ACHN (cell line): ENCODE data around the gene LAMTOR4.
A peak's percentile ranks its signal among the peaks of the same experiment; 100 is the strongest.

ENCODE experiments used
- DNase-seq: peaks from one replicate; pipeline ENCODE4 v3.0.0-alpha.2; 2015
- in situ Hi-C: cut with HindIII; loops from 2 replicates; pipeline ENCODE4 v1.10.0; 2017; ENCODE audit warnings: low sequenced_read_pairs, low pct_ligation_motif_present, low pct_unique_long_range_greater_than_20kb

LAMTOR4 gene

DNA sequence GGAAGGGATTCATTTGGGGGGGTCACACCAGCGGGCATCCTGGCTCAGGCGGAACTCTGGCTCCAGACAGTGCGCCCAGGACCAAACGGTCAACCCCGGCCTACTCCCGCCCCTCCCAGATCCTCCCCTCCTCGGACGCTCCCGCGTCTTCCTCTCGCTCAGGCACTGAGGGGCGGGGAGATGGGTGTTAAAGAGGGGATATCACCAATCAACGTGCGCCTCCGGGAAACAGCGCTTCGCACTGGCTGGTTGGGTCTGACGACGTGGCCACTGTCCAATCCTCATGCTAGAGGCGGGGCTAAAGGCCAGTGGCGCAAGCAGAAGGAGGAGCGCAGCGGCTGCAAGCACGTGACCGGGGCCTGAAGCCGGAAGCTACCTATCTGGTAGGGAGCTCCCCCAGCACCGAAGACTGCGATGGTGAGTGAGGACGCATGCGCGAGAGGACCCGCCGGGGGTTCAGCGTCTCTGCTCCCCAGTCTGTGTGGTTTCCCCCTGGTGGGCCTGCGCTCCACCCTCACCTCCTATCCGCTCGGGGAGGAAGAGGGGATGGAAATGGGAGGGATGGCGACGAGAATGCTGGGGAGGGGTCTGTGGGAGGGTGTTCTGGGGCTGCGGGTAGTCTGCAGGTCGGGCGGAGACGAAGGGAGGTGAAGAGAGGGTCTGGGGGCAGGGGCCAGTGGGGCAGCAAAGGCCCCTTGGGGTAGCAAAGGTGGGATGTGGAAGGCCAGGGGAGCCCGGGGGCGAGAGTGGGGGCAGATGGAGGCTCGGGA is at the start of gene LAMTOR4:
TSS of gene LAMTOR4 (plus strand) at position 360 of the 770 bp plus-strand sequence. CDS start at position 415, 55 bp downstream.
- DNase-seq, result peak; percentile 100
- in situ Hi-C loops, result no loop called here

DNA sequence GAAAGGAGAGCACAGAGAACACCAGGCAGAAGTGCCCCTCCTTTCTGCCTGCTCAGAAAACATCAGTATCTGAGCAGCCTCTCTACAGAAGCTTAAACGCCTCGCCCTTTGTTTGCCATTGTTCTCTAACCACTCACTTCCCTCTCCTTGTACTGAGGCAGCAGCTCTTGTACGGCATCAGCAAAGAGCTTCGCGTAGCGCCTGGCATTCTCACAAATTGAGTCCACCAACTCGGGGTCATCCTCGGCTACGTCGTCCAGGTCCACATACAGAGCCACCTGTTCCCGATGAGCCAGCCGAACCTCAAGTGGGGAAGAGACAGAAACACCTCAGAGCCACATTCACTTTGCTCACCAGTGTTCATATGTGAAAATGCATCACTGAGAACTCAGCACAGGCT is 49.3 kb upstream of the LAMTOR4 start:
- no peak for DNase-seq
- in situ Hi-C loops, result no loop called here

DNA sequence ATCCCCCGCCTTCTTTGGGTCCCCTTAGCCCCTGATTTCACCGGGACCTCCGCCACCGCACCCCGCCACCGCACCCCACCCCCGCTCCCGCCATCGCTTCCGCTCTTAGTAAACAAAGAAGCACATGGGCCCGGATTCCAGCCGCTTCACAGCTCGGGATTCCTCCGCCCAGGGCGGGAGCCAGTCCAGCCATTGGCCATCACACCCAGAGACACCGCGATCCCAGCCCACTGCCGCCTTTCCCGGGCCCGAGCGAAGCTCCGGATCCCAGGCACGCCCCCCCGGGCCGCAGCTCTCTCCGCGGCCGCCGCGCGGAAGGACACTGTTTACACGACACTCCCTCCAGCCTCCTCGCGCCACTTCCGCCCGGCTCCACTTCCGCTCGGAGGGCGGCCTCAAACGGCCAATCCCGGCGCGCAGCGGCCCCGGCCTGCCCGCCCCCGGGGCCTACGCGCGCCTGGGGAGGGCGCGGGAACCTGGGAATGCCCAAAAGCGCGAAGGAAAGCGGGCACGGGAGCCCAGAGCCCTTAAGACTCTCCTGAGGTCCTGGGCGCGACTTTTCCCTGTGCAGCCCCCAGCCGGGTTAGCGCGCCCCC is 48.2 kb upstream of the LAMTOR4 start:
- peak; percentile 99 for DNase-seq
- in situ Hi-C loops, result no loop called here

GRCh38 chr7:100101016-100101862 is 47.5 kb upstream of the LAMTOR4 start, which contains the start of the genes AP4M1 and MCM7:
AP4M1 (plus strand) TSS chr7:100101643; CDS start chr7:100101715, 72 bp downstream.
MCM7 (minus strand) TSS chr7:100101397; CDS start chr7:100101294, 103 bp downstream.
- peak; percentile 100 for DNase-seq
- in situ Hi-C loops, result no loop called here

DNA sequence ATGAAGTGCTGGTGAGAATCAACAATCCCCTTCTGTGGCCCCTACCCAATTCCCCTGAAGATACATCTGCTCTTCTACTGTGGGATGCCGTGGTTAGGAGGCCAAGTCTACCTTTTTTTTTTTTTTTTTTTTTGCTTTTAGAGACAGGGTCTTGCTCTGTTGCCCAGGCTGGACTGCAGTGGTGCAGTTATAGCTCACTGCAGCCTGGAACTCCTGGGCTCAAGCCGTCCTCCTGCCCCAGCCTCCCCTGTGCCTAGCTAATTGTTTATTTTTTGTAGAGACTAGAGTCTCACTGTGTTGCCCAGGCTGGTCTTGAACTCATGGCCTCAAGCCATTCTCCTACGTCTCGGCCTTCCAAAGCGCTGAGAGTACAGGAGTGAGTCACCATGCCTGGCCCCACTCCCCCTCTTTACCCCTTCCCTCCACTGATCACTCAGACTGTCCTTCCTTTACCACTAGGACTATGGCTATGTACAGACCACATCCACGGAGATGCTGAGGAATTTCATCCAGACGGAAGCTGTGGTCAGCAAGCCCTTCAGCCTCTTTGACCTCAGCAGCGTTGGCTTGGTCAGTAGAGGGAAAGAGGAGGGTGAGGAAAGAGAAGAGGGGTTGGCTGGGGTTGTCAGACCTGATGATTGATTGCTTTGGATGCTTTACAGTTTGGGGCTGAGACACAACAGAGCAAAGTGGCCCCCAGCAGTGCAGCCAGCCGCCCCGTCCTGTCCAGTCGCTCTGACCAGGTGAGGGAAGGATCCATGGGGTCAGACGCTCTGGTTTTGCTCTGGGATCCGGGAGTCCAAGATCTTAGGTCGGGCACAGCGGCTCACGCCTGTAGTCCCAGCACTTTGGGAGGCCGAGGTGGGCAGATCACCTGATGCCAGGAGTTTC is 45.5 kb upstream of the LAMTOR4 start:
- peak; percentile 32 for DNase-seq
- in situ Hi-C loops, result no loop called here

DNA sequence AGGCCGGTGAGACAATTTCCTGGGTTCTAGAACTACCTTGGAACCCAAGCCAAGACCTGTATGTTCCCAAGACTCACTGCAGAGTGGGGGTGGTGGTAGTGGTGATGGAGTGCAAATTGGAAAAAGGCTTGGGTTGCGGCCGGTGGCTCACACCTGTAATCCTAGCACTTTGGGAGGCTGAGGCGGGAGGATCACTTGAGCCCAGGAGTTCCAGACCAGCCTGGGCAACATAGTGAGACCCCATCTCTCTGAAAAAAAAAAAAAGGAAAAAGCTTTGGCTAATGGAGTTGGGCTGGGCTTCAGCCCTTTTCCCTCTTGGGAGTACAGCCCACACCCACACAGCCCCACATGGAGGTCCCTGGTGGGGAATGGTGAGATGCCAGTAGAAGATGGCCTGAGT is 43.2 kb upstream of the LAMTOR4 start:
- in situ Hi-C loops, result no loop called here
- DNase-seq, result no peak

DNA sequence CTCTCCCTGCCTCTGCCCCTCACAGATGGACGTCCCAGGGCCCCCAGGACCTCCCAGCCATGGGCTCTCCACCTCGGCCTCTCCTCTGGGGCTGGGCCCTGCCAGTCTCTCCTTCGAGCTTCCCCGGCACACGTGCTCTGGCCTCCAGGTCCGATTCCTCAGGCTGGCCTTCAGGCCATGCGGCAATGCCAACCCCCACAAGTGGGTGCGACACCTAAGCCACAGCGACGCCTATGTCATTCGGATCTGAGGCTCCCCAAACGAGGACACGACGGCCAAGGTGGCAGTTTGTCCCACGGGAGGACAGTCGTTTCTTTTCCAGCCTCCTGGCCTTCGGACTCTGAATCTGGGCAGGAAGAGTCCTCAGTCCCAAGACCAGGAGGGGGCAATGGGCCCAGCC is 42.1 kb upstream of the LAMTOR4 start:
- no peak for DNase-seq
- in situ Hi-C loops, result no loop called here

GRCh38 chr7:100107125-100107737 is 41.5 kb upstream of the LAMTOR4 start:
- no peak for DNase-seq
- in situ Hi-C loops, result no loop called here

DNA sequence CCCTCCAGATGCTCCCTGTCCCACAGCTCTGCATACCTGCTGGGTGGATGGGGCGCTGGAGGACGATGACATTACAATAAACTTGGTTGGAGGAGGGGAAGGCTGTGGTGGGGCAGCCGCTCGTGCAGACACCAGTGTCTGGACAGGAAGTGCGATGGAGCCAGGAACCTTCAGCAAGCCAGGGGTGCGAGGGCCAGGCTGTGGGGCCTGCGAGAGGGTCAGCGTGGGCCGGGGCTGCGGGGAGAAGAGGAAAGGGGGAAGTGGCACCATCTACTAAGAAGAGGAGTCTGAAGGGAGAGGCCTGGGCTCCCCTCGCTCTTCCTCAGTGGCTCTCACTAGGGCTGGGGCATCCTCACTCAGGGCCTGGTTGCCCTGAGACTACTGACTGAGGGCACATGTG is 40.8 kb upstream of the LAMTOR4 start:
- in situ Hi-C loops, result no loop called here

DNA sequence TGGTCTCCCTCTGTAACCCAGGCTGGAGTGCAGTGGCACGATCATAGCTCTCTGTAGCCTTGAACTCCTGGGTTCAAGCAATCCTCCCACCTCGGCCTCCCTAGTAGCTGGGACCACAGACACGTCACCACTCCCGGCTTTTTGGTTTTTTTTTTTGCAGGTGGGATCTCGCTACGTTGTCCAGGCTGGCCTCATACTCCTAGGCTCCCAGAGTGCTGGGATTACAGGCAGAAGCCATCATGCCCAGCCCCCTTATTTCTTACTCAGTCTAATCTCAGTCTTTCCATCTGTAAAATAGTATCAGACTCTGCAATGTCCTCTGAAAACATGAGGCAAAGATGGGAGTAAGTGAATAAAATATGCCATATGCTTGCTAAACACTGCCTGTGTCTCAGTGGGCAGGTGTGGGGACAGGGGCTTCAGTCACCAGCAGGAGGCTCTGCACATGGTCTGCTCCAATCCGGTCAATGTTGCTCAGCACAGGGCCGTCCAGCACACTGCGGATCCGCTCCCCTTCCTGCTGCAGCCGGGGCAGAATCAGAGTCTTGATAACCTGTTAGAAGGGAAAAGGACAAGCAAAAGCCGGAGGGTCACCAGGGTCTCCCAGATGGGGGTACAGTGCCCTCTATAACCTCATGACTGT is 39.1 kb upstream of the LAMTOR4 start:
- no peak for DNase-seq
- in situ Hi-C loops, result no loop called here

More for the DNA sequence above, 40.8 kb upstream of the LAMTOR4 start:
- DNase-seq, result no peak

DNA sequence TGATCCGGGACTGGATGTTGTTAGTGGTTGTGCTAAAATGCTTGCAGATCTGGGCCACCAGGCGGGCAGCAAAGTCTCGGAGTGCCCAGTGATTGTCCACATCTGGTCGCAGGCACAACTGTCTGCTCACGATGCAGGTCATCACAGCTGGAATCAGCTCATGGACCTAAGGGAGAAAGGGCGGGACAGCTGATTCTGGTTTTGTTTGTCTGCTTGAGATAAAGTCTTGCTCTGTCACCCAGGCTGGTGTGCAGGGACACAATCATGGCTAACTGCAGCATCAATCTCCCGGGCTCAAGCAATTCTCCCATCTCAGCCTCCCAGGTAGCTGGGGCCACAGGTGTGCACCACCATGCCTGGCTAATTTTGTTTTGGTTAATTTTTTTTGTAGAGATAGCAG is 37.6 kb upstream of the LAMTOR4 start:
- in situ Hi-C loops, result no loop called here

GRCh38 chr7:100111914-100112313 is 36.8 kb upstream of the LAMTOR4 start:
- no peak for DNase-seq
- in situ Hi-C loops, result no loop called here

More for the DNA sequence above, 37.6 kb upstream of the LAMTOR4 start:
- DNase-seq, result no peak

DNA sequence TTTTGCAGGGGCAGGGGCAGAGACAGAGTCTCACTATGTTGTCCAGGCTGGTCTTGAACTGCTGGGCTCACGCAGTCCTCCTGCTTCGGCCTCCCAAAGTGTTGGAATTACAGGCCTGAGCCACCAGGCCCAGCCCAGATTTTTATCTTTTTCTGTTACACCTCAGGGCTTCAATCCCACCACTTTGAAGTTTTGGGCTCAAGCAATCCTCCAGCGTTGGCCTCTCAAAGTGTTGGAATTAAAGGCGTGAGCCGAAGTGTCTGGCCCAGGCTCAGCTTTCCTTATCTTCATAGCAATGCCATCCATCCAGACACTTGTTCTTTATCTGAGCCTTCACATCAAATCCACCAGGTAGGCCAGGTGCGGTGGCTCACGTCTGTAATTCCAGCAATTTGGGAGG is 33.7 kb upstream of the LAMTOR4 start:
- in situ Hi-C loops, result no loop called here
- no peak for DNase-seq

- in situ Hi-C loops, result no loop called here
- peak; percentile 62 for DNase-seq
These were observed 30.2 kb upstream of the LAMTOR4 start for GRCh38 chr7:100118388-100119071.

DNA sequence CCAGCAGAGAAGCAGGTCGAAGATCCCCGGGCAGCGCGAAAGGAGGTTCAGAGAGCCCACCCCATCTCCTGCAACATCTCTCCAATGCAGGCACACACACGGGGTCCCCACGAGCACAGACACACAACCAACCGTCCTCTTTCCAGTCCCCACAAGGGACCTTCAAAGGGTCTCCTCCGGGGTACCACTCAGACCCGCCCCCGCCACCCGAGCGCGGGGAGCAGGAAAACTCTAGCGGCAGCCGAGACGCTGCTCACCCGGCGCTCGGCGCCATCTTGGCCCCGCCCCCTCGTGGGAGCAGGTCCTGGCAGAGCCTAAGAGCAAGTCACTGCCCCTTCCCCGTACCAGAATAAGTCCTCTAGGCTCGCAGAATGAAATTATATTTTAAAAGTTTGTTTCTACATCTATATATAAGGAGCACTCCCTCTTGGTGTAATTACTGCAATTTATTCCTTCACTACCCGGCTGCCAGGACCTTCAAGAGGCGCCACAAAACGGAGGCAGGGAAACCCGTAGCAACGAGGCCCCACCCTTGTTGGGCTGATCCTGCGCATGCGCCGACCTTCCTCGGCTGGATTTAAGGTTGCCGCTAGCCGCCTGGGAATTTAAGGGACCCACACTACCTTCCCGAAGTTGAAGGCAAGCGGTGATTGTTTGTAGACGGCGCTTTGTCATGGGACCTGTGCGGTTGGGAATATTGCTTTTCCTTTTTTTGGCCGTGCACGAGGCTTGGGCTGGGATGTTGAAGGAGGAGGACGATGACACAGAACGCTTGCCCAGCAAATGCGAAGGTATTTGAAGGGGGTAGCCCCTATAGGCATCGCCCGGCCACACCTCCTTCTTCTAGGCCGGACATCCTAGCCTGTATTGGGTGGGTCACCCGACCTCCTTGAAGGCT is 29.4 kb upstream of the LAMTOR4 start, which contains the start of the genes CNPY4 and TAF6:
TSS of gene CNPY4 (plus strand) at position 563 of the 898 bp plus-strand sequence. CDS start at position 674, 111 bp downstream.
TSS of gene TAF6 (minus strand) at position 287 of the 898 bp plus-strand sequence. CDS start 5,149 bp downstream, outside the sequence.
- in situ Hi-C loops, result no loop called here
- peak; percentile 97 for DNase-seq
